ENCODE results near the gene PYGO2.
A peak's percentile ranks its signal among the peaks of the same experiment; 100 is the strongest.

Gene PYGO2, protein sequence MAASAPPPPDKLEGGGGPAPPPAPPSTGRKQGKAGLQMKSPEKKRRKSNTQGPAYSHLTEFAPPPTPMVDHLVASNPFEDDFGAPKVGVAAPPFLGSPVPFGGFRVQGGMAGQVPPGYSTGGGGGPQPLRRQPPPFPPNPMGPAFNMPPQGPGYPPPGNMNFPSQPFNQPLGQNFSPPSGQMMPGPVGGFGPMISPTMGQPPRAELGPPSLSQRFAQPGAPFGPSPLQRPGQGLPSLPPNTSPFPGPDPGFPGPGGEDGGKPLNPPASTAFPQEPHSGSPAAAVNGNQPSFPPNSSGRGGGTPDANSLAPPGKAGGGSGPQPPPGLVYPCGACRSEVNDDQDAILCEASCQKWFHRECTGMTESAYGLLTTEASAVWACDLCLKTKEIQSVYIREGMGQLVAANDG

DNA sequence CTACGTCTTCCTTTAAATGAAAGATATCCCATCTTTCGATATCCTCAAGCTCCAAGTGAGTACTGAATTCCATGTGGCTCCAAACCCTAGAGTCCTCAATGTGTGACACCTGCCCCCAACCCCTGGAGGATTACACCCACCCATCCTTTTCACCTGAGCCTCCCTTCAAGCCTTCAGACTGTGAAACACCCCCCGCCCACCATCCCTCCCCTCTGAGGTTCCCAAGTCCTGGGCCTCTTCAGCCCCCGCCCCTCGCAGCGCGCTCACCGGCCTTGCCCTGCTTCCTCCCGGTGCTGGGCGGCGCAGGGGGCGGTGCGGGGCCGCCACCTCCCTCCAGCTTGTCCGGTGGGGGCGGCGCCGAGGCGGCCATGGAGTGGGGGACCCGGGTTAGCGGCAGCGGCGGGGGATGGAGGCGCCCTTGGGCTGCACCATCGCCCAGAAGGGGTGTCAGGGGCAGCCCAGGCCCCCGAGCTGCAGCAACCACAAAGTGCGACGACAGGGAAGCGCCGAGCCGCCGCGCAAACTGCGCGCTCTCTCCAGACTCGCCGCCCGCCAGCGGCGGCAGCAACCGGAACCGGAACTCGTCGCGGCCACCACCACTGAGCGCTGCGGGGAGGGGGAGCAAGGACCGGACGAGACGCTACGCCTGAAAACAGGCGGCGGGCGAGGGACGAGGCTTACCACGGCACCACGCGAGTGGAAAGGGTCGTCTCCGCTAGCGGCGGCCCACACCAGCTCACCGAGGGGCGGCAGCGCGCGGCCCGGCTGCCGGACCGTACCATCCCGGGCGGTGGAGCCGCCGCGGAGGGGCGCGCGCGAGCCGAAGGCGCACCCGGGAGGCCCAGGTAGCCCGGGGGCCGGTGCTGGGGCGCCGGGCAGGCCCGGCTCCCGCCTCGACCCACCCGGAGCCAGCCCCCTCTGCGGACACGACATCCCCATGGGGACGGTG is at the start of gene PYGO2:
PYGO2 (minus strand) TSS at position 576 of the 949 bp plus-strand sequence; CDS start at position 370, 206 bp downstream.
- DNase-seq (ENCODE audit: low spot score), result peak; percentile 87

DNA sequence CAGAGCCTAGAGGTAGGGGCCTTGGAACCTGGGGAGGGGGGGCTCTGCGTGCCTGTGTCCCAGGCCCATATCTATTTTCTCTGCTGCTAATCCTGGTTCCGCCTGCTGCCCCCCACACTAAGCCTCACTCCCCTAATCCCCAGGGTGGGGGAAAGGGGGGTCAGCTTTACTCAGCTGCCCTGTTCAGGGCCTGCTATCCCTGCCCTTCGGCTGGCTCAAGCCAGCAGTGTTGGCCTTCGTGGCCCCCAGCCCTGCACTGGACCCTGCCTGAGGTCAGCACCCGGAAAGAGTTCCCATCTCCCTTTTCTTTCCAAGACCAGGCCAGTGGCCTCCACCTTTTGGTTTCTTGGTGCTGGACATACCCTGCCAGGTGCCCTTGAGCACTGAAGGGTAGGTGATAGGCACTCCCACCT is 49.4 kb upstream of the PYGO2 start:
- DNase-seq (ENCODE audit: low spot score), result no peak

DNA sequence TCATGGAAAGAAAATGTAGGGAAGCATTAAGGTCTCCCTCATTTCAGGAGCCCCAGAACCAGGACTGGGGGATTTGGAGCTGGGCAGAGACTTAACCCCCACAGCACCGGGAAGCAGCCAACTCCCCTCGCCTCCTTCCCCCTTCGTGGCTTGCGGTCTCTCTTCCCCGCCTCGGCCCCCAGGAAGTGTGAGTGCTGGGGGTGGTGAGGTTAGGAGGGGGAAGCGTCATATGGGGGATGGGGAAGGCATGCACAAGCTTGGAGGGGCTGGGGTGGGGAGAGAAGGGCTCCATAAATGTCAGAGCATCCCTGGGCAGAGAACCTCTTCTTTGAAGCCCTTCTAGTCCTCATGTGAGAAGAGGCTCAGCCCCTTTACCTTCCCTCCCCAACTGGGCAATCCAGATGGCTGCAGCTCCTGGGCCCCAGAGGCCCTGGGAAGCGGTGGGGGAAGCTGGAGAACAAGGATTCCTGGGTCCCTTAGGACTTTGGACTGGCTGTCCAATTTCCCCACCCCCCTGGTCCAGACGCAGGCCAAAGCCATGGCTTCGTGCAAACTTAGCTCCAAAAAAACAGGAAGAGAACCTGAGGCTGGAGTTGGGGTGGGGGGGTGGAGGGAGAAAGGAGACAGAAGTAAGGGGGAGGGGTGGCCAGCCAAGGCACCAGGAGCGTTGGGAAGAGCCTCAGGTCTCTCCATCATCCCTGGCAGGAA is 48.8 kb upstream of the PYGO2 start:
- DNase-seq (ENCODE audit: low spot score), result no peak

- DNase-seq (ENCODE audit: low spot score), result no peak
Observed at GRCh38 chr1:155009742-155010141, 48.2 kb upstream of the PYGO2 start.

- DNase-seq (ENCODE audit: low spot score), result no peak
Observed at GRCh38 chr1:155009221-155009711, 47.7 kb upstream of the PYGO2 start.

GRCh38 chr1:155008015-155008941 is 46.7 kb upstream of the PYGO2 start:
- DNase-seq (ENCODE audit: low spot score), result no peak

DNA sequence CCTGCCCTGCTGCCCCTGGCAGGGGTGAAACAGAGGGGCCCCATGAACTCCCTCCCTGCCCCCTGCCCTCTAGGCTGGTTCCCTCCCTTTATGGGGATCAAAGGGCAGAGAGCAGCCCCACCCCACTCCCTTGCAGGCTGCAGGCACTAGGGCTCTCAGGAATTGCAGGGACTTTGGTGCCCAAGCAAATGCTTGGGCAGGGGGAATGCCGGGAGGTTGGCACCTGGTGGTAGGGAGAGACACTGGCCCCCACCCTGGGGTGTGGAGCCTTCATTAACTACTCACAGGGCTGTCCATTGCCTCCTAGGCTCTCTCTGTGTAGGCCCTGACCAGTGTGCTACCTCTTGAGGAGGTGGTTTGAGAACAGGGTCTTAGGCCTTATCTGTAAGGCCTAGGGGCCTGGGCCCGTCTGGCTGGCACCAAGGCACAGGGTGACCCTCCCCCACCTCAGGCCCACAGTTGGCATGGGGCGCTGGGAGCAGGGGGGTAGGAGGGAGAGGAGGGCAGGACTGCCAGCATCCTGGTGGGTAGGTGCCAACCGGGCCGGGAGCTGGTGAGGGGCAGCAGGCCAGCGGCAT is 45.8 kb upstream of the PYGO2 start:
- DNase-seq (ENCODE audit: low spot score), result no peak

GRCh38 chr1:155006601-155007101 is 45.1 kb upstream of the PYGO2 start:
- DNase-seq (ENCODE audit: low spot score), result peak; percentile 55

DNA sequence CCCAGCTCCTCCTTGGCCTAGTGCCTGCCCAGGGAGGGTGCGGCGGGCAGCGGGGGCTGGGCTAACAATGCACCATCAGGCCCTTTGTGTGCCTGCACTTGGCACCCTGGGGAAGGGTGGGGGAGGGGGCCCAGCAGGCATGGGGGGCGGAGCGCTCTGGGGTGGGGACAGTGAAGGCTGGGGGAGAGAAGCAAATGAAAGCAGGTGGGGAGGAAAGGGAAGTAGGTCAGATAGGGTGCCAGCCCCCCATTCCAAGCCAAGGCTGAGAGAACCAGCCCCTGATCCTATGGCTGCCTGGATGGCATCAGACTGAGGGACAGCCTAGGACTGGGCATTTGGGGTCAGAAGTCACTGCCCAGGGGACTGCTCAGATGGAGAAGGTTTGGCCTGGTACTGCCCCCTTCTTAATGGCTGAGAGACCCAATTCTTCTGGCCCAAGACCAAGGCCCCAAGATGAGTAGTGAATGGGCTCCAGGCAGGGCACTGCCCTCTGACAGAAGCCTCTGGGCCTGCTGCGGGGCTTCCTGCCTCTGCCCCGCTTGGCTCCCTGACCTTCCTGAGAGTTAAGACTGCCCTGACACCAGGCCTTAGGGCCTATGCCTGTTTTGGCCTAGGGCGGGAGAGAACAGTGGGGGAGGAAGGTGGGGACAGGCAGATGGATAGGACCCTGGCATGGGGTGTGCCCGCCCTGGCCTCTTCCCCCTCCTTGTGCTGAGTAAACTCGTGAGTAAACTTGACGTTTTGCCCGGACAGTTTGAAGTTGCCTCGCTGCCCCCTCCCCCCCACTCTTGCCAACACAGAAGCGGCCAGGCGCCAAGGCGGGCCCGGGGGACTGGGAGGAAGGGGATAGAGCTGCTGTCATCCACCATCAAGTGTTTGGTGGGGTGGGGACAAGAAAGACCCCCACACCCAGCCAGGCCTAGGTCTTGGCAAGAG is 43.8 kb upstream of the PYGO2 start:
- DNase-seq (ENCODE audit: low spot score), result no peak

GRCh38 chr1:155004352-155005075 is 42.9 kb upstream of the PYGO2 start:
- no peak for DNase-seq (ENCODE audit: low spot score)

GRCh38 chr1:155003766-155004351 is 42.3 kb upstream of the PYGO2 start:
- peak; percentile 79 for DNase-seq (ENCODE audit: low spot score)

DNA sequence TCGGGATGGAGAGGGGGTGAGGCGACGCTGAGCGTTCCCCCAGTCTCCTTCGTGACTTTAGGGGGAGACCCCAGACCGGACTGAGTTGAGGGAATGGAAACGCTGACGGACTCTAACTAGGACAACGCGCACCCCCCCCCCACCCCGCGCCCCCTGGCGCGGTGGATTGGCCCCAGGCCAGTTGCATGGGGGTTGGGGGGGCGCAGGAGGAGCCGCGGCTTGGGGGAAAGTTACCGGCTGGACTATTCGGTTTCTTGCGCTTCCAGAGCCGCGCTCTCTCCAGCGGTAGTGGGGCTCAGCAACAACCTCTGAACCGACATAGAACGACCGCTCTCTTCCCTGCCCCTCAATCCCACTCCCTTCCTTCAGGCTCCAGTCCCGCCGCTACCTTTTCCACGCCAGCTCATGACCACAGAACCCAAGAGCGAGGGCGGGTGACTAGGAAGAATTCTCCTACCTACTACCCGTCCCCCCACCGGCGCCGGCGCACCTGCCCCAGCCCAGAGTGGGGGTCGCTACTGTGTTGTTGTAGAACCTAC is 41.7 kb upstream of the PYGO2 start:
- no peak for DNase-seq (ENCODE audit: low spot score)

- peak; percentile 71 for DNase-seq (ENCODE audit: low spot score)
Observed at GRCh38 chr1:155002464-155003226, 41.1 kb upstream of the PYGO2 start, which contains the start of gene ZBTB7B. ZBTB7B (plus strand) TSS chr1:155002802; CDS start chr1:155014661, 11,859 bp downstream.

DNA sequence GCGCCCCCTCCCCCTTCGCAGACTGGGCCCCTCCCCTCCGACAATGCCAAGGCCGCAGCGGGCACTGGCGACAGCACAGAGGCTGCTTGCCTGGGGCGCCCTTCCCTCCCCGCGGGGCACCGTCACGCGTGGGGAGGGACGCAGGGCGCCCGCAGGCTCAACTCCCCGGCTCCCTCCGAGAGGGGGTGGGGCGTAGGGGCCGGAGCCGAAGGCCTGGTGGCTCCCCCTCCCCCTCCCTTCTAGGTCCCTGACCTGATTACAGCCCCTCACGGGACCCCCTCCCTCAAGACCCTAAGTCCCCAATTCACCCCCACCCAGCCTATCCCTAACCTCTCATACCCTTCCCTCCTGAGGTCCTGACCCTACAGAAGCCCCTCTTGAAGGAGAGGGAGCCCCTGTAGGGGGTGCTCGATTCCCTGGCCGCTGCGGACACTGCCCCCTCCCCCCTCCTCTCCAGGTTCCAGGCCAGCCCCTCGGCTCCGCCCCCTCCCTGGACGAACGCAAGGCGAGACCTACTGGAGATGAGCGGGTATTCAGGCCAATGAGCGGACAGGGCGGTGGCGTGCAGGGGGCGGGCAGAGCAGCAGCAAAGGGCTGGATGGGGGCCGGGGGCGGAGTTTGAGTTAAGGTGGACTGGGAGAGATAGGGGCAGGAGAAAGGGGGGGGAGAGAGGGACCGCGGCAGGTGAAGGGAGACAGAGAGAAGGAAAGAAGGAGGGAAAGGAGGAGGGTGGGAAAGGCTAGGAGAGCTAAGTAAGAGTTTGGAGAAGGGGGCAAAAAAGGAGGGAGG is 40.3 kb upstream of the PYGO2 start:
- peak; percentile 99 for DNase-seq (ENCODE audit: low spot score)

DNA sequence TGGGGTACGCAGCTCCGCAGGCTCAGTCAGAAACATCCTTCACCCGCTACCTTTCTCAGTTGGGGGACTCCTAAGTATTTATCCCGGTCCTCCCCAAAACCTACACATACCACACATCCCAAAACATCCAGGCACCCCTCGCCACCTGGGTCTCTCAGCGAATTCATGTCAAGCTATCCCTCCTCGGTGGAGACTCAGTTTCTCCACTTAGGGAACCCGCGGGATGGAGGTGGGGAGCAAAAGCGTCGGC is 39.8 kb upstream of the PYGO2 start:
- peak; percentile 50 for DNase-seq (ENCODE audit: low spot score)

- peak; percentile 97 for DNase-seq (ENCODE audit: low spot score)
Observed at GRCh38 chr1:155000726-155001424, 39.3 kb upstream of the PYGO2 start.

All from HuH-7 (cell line).